Skeletal muscle satellite cell (primary cell): Measurements from ENCODE around the gene PRPS2.

Source experiments
- H3K27me3 ChIP-seq: 2 replicates; pipeline ENCODE4 v1.7.0; 2013; ENCODE audit warnings: low read length; ENCODE audit not compliant: control insufficient read depth, insufficient read depth
- H3K36me3 ChIP-seq: 2 replicates; pipeline ENCODE4 v1.7.0; 2013; ENCODE audit warnings: mild to moderate bottlenecking, control low read depth, low read length; ENCODE audit not compliant: insufficient read depth
- H3K4me1 ChIP-seq: 2 replicates; pipeline ENCODE4 v1.7.0; 2013; ENCODE audit warnings: low read length; ENCODE audit not compliant: control insufficient read depth, insufficient read depth
- H3K4me2 ChIP-seq: 2 replicates; pipeline ENCODE4 v1.7.0; 2013; ENCODE audit warnings: mild to moderate bottlenecking, low read length
- H3K4me3 ChIP-seq: 2 replicates; pipeline ENCODE4 v1.7.0; 2013; ENCODE audit warnings: low read length
- H3K9ac ChIP-seq: 2 replicates; pipeline ENCODE4 v1.7.0; 2013; ENCODE audit warnings: mild to moderate bottlenecking, low read depth, low read length, moderate library complexity
- H3K9me3 ChIP-seq: replicated peaks from 2 replicates; pipeline ENCODE4 v1.7.0; 2013; ENCODE audit warnings: mild to moderate bottlenecking, control low read depth, low read length

PRPS2 gene

DNA sequence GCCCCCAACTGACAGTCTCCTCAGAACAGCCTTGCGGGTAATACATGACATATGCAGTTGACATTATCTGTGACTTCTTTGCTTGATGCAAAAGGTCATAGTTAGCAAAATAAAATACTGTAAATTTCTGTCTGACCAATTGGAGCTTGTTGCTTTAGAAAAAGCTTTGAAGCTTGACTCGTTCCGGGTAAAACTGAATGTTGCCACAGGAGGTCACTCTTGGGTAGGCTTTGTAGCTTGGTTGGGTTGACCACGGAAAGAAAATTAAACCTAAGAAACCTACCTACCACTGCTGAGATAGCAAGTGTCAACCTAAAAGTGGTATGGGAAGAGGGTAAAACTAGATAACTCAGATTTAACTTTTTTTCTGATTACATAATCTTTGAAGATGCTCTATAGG, 23.2 kb downstream of the PRPS2 start:
- Histone ChIP-seq H3K4me2 (no peak overlapping the region), H3K4me1 (no peaks in the 10 kb centered on the region), H3K36me3 (no peaks in the 10 kb centered on the region), H3K9me3 (no peaks in the 10 kb centered on the region), H3K9ac (no peak overlapping the region), H3K27me3 (no peaks in the 10 kb centered on the region), H3K4me3 (no peak overlapping the region)

DNA sequence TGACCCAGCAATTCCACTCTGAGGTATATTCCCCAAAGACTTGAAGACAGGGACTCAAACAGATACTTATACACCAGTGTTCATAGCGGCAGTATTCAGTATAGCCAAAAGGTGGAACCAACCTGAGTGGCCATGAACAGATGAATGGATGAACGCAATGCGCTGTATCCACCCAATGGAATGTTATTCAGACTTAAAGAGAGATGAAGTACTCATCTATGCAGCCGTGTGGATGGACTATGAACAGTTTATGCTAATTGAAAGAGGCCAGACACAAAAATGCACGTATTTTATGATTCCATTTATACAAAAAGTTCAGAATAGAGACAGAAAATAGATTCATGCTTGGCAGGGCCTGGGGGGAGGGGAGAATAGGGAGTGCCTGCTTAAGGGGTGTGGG, 26.3 kb downstream of the PRPS2 start:
- no peak overlapping the region for H3K4me2 ChIP-seq
- no peaks in the 10 kb centered on the region for H3K27me3 ChIP-seq
- H3K4me1 ChIP-seq, result no peaks in the 10 kb centered on the region
- no peaks in the 10 kb centered on the region for H3K9me3 ChIP-seq
- H3K4me3 ChIP-seq, result no peak overlapping the region
- H3K9ac ChIP-seq, result no peak overlapping the region
- no peaks in the 10 kb centered on the region for H3K36me3 ChIP-seq

DNA sequence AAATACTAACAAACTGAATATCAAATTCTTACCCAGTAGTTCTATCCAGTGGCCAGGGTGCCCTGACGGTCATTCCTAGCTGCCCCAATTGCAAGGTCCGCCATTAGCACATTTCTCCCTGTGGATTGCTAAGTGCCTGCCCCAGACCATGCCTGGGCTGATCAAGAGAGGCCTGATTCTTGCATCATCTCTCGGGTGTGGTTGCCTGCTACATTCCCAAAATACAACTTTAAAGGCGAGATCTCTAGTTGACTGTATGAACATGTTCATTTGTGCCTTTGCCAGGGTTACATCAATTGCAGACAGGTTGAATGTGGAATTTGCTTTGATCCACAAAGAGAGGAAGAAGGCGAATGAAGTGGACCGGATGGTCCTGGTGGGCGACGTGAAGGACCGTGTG, 28.0 kb downstream of the PRPS2 start:
- Histone ChIP-seq H3K4me3 (no peak overlapping the region), H3K4me1 (no peaks in the 10 kb centered on the region), H3K9ac (no peak overlapping the region), H3K9me3 (no peaks in the 10 kb centered on the region), H3K27me3 (no peaks in the 10 kb centered on the region), H3K36me3 (peaks cover 4% of the 10 kb centered on the region), H3K4me2 (no peak overlapping the region)

DNA sequence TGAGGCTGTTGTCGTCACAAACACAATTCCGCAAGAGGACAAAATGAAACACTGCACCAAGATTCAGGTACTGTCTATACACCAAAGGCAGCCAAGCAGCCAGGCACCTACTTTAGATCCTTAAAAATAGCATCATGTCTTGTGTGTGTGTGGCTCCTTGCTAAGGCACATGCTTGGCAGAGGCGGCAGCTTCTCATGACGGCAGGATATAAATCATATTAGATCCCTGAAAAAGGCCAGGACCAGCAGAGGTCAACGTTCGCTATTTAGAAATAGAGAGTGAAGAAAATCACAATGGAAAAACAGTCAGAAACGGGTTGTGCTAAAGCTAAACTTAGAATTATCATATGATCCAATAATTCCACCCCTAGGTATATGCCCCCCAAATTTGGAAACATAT, 29.5 kb downstream of the PRPS2 start:
- no peaks in the 10 kb centered on the region for H3K9me3 ChIP-seq
- H3K27me3 ChIP-seq, result no peaks in the 10 kb centered on the region
- H3K36me3 ChIP-seq, result peaks cover 5% of the 10 kb centered on the region
- no peak overlapping the region for H3K4me2 ChIP-seq
- H3K9ac ChIP-seq, result no peak overlapping the region
- no peaks in the 10 kb centered on the region for H3K4me1 ChIP-seq
- H3K4me3 ChIP-seq, result no peak overlapping the region

DNA sequence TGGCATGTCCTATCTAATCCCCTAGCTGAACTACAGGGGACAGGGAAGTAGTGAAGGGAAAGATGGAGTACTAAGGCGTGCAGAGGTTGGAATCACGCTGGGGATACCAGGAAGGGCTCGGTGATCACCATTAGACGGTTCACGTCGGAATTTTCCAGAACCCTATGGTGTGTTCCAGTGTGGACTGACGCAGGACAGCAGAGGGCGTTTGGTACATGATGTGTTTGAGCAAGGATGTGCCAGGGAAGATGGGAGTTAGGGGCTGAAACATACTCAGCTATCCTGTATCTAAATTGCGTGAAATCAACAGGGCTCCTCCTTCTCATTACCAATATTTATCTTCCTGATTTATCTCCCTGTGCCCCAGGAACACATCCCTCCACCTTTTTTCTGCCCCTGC, 33.7 kb downstream of the PRPS2 start:
- Histone ChIP-seq H3K9me3 (no peaks in the 10 kb centered on the region), H3K36me3 (peaks cover 5% of the 10 kb centered on the region), H3K9ac (no peak overlapping the region), H3K4me2 (no peak overlapping the region), H3K4me1 (no peaks in the 10 kb centered on the region), H3K27me3 (no peaks in the 10 kb centered on the region), H3K4me3 (no peak overlapping the region)

DNA sequence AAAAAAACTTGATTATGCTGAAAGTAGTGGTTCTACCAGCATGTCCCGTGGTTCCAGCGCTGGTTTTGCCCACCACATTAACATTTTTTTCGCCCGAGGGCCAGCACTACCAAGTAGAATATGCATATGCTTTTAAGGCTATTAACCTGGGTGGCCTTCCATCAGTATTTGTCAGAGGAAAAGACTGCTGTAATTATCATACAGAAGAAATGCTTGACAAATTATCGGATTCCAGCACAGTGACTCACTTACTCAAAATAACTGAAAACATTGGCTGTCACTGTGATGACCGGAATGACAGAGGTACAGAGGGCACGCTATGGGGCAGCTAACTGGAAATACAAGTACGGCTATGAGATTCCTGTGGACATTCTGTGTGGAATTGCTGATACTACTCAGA, 34.6 kb downstream of the PRPS2 start:
- no peaks in the 10 kb centered on the region for H3K9me3 ChIP-seq
- no peak overlapping the region for H3K4me3 ChIP-seq
- H3K4me2 ChIP-seq, result no peak overlapping the region
- no peaks in the 10 kb centered on the region for H3K27me3 ChIP-seq
- no peaks in the 10 kb centered on the region for H3K4me1 ChIP-seq
- H3K9ac ChIP-seq, result no peak overlapping the region
- H3K36me3 ChIP-seq, result peaks cover 5% of the 10 kb centered on the region

DNA sequence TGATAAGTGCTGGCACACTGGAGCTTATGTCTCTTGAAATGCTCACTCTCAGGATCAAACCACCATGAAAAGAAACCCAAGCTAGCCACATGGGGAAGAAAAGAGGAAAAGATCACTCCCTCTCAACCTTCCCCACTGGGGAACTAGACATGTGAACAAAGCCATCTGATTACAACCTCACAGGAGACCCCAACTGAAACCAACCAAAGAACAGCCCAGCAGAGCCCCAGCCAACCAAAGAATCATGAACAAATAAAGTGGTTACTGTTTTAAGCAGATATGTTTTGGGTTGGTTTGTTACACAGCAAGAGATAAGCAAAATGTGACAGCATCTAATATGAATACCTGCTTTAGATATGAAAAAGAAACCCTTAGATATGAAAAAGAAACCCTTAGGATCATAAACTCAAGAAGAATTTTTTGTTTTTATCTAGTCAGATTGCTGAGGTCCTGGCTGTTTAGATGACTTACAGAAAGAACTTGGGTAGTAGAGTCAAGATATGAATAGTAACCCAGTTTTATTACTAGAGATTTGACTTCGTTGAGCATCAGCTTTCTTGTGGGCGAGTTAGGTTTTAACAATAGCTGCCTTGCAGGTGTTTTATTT, 52.0 kb downstream of the PRPS2 start:
- Histone ChIP-seq H3K4me1 (peaks cover 4% of the 10 kb centered on the region), H3K36me3 (no peaks in the 10 kb centered on the region), H3K27me3 (peaks cover 4% of the 10 kb centered on the region), H3K9me3 (no peaks in the 10 kb centered on the region), H3K4me3 (no peak overlapping the region), H3K9ac (no peak overlapping the region), H3K4me2 (no peak overlapping the region)

DNA sequence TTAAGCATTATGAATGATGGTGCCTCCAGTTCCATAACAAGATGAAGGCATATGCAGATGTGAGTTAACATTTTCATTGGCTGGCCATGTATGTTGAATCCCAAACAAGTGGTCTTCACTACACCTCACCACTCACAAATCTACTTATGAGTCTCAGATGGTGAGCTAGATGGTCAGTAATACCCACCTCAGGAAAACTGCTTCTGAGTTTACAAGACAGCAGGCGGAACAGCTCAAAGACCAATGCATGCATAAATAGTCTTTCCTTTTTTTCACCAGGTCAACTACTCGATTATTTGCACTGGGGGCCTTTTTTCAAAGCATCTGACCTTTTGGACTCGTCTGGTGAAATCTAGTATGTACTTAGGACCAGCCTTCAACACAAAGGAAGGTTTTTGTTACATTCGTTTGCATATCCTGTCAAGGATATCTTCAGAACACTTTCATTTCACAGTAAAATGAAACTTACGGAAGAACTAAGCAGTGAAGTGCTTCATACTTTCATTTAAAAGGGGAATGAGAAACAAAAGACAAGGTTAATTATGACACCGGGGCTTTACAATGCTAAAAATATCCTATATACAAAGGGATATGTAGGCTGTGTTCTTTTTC, 52.6 kb downstream of the PRPS2 start:
- Histone ChIP-seq H3K9ac (no peak overlapping the region), H3K4me3 (no peak overlapping the region)

DNA sequence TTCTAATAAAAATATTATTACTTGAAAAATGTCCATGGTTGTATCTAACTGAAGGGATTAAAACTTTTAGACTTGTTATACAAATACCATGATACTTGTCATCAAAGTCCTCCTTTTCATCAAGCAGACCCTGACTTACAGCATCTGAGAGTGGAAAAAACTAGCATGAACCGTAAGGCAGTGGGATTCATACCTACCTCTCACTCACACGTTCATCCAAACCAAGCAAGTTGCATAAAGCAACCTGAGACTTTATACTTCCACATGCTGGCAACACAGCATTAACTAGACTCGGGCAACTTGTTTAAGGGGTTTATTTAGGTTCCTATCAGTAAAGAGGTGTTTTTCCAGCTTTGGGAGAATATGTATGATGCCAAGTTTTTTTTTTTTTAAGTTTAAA, 53.1 kb downstream of the PRPS2 start:
- Histone ChIP-seq H3K27me3 (peaks cover 4% of the 10 kb centered on the region), H3K4me3 (no peak overlapping the region), H3K36me3 (no peaks in the 10 kb centered on the region), H3K4me2 (no peak overlapping the region), H3K9me3 (no peaks in the 10 kb centered on the region), H3K9ac (no peak overlapping the region), H3K4me1 (peaks cover 6% of the 10 kb centered on the region)

More for the DNA sequence above, 52.6 kb downstream of the PRPS2 start:
- Histone ChIP-seq H3K4me1 (peaks cover 6% of the 10 kb centered on the region), H3K36me3 (no peaks in the 10 kb centered on the region), H3K4me2 (no peak overlapping the region), H3K9me3 (no peaks in the 10 kb centered on the region), H3K27me3 (peaks cover 4% of the 10 kb centered on the region)

DNA sequence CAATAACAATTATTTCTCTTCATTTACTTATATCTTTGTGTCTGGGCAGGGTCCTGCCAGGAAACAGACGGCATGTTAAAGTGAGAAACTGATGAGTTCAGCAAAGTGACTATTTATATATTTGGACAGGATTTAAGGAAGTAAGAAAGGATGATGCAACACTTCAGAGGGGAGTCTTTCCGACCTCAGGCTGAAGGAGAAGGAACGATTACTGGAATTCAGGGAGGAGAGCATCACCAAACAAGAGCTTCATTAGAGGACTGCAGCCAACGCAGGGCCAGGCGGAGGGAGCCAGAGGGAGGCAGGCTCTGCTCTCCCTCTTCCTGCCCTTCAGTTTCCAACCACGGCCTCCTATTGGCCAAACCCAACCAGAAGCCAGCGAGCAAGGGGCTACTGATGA, 74.1 kb downstream of the PRPS2 start:
- H3K9ac ChIP-seq, result no peak overlapping the region
- no peaks in the 10 kb centered on the region for H3K4me1 ChIP-seq
- no peaks in the 10 kb centered on the region for H3K9me3 ChIP-seq
- no peak overlapping the region for H3K4me3 ChIP-seq
- no peak overlapping the region for H3K4me2 ChIP-seq
- no peaks in the 10 kb centered on the region for H3K27me3 ChIP-seq
- H3K36me3 ChIP-seq, result no peaks in the 10 kb centered on the region

DNA sequence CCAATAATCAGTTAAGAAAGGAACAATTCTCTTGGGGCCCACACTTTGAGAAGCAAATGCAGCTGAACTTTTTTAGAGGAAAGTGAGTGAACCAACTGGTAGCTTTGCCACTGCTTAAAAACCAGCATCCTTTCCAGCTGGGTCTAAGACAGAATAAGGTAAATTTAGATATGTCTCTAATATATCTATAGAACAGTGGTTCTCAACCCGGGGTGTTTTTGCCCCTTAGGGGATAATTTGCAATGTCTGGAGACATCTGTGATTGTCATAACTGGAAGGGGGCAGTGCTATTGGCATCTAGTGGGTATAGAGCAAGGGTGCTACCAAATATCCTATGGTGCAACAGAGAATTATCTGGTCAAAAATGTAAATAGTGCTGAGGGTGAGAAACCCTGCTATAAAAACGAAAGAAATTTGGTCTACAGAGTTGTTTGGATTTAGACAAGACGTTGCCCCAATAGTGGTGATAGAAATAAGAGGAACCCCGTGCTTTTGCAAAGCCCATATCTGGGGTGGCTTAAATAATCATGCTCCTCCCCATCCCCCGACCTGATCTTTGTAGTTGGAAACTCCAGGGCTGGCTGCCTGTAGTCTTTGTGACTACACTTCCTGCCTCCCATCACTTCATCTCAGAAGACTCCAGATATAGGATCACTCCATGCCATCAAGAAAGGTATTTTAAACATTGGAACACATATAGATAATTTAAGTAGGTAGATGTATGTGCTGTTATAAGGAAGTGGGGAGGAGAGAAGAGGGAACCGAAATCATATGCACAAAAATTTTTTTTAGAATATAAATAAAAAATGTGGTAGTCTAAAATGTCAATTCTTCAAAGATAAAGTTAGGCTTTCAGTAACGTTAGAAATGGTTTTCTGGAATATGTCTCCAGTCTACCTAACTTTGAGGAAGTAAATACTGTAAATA, 75.5 kb downstream of the PRPS2 start, which contains the start of gene TLR7:
Gene TLR7, plus strand, starts transcription at position 622 of the 927 bp plus-strand sequence. CDS start 507 bp downstream, outside the sequence.
- H3K9ac ChIP-seq, result no peak within 1 kb of the TSS
- no peaks in the 10 kb centered on the region for H3K27me3 ChIP-seq
- H3K9me3 ChIP-seq, result no peaks in the 10 kb centered on the region
- H3K4me3 ChIP-seq, result no peak within 1 kb of the TSS
- no peaks in the 10 kb centered on the region for H3K4me1 ChIP-seq
- H3K36me3 ChIP-seq, result no peaks in the 10 kb centered on the region
- no peak within 1 kb of the TSS for H3K4me2 ChIP-seq
